ACC112 (cell line): Measurements from ENCODE around the gene DPYSL4.

ENCODE experiments used
- H2AFZ ChIP-seq: fragments of 200-600 bp; sonication (generic); one replicate; pipeline ENCODE4 v1.6.0; 2017; ENCODE audit warnings: antibody characterized with exemption, low read length; ENCODE audit not compliant: unreplicated experiment
- H3K27ac ChIP-seq: fragments of 200-600 bp; sonication (generic); 2 replicates; pipeline ENCODE4 v1.5.1; 2014; ENCODE audit warnings: low read depth, mild to moderate bottlenecking, antibody characterized with exemption, low read length, moderate library complexity
- H3K27me3 ChIP-seq: fragments of 200-600 bp; sonication (generic); 2 replicates; pipeline ENCODE4 v1.6.1; 2014; ENCODE audit warnings: mild to moderate bottlenecking, antibody characterized with exemption, low read length, moderate library complexity, mixed read lengths; ENCODE audit not compliant: insufficient read depth
- H3K36me3 ChIP-seq: fragments of 200-600 bp; sonication (generic); 2 replicates; pipeline ENCODE4 v1.6.1; 2016; ENCODE audit warnings: mild to moderate bottlenecking, antibody characterized with exemption, low read length, moderate library complexity, mixed read lengths; ENCODE audit not compliant: insufficient read depth
- H3K4me1 ChIP-seq: fragments of 200-600 bp; sonication (generic); one replicate; pipeline ENCODE4 v1.6.1; 2016; ENCODE audit warnings: low read length, mixed read lengths; ENCODE audit not compliant: insufficient read depth, unreplicated experiment, control insufficient read depth
- H3K4me3 ChIP-seq: fragments of 200-600 bp; sonication (generic); 2 replicates; pipeline ENCODE4 v1.5.1; 2014; ENCODE audit warnings: mild to moderate bottlenecking, low read depth, low read length
- H3K79me2 ChIP-seq: fragments of 200-600 bp; sonication (generic); one replicate; pipeline ENCODE4 v1.6.0; 2016; ENCODE audit warnings: low read length; ENCODE audit not compliant: control insufficient read depth, unreplicated experiment, insufficient read depth

The DPYSL4 gene

DNA sequence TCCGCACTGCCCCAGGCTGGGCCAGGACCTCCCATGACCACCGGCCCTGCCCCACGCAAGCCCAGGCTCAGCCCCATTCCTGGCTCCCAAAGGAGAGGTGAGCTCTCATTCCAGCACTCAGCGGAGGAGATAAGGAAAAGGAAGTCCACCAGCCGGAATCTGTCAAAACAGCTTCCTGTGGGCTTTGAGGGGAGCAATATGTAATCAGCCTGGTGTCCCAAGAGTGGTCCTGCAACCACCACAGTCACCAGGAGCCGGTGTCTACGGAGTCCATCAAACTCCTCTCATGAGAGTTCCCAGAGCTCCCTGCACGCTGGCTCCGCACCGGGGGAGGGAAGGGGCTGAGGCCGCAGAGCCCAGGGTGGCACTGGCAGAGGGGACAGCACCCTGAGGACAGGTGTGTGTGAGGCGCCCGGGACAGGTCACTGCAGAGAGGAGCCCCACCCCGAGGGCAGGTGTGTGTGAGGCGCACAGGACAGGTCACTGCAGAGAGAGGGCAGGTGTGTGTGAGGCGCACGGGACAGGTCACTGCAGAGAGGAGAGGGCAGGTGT lies 63.2 kb downstream of the DPYSL4 start:
- H3K27ac ChIP-seq, result no peak overlapping the region

DNA sequence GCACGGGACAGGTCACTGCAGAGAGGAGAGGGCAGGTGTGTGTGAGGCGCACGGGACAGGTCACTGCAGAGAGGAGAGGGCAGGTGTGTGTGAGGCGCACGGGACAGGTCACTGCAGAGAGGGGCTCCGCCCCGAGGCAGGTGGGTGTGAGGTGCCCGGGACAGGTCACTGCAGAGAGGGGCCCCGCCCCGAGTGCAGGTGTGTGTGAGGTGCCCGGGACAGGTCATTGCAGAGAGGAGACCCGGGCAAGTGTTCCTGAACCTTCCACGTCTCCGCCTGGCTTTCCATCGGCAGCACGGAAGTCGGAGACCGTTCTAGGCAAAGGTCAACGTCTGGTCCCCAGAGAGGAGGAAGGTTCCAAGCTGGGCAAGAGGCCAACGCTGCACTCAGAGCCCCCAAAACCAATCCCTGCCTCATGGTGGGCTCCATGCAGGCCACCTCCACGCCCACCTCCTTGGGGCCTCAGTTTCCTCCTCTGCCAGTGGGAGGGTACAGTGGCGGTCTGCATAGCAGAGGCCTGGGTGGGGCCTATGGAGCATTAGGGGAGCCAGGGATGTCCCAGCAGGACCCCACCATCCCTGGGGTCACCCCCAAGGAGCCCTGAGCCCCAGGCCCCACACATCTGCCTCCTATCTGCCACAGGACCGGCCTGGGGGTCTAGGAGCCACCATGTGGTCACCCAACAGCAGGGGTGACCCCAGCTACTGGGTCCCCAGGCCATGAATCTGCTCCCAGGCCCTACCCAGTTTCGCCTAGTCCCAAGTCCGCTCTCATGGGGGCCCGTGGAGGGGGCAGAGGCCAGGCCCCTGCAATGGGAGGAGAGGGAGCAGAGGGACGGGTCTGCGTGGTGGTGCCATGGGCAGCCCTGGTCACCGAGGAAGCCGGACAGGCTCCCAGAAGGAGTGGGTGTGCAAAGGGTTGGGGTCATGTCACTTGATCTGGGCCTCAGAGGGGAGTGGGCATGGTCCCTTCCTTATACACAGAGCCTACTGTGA lies 64.0 kb downstream of the DPYSL4 start:
- Histone ChIP-seq H3K79me2 (no peaks in the 10 kb centered on the region), H3K4me3 (no peak overlapping the region), H3K36me3 (no peaks in the 10 kb centered on the region), H3K27me3 (no peaks in the 10 kb centered on the region), H2AFZ (no peak overlapping the region), H3K4me1 (no peaks in the 10 kb centered on the region), H3K27ac (no peak overlapping the region)

More for the DNA sequence above, 63.2 kb downstream of the DPYSL4 start:
- Histone ChIP-seq H2AFZ (no peak overlapping the region), H3K36me3 (no peaks in the 10 kb centered on the region), H3K79me2 (no peaks in the 10 kb centered on the region), H3K27me3 (no peaks in the 10 kb centered on the region), H3K4me3 (no peak overlapping the region), H3K4me1 (no peaks in the 10 kb centered on the region)

DNA sequence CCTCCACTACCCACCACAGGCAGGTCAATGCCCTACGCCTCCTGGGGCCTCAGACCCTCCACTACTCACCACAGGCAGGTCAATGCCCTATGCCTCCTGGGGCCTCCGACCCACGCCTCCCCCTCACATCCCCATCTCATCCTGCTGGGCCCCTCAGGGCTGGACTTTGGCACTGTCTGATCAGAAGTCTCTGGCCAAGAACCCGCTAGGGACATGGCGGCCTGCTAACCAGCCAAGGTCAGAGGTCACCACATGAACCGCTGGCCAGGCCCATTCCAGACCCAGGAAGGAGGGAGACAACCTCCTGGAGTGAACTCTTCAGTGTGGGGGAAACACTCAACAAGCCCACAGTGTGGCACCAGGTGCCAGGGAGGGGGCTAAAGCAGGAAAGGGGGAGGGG lies 65.2 kb downstream of the DPYSL4 start:
- no peak overlapping the region for H3K27ac ChIP-seq
- H3K36me3 ChIP-seq, result no peaks in the 10 kb centered on the region
- no peaks in the 10 kb centered on the region for H3K79me2 ChIP-seq
- H3K4me1 ChIP-seq, result no peaks in the 10 kb centered on the region
- no peak overlapping the region for H3K4me3 ChIP-seq
- no peak overlapping the region for H2AFZ ChIP-seq
- H3K27me3 ChIP-seq, result no peaks in the 10 kb centered on the region

DNA sequence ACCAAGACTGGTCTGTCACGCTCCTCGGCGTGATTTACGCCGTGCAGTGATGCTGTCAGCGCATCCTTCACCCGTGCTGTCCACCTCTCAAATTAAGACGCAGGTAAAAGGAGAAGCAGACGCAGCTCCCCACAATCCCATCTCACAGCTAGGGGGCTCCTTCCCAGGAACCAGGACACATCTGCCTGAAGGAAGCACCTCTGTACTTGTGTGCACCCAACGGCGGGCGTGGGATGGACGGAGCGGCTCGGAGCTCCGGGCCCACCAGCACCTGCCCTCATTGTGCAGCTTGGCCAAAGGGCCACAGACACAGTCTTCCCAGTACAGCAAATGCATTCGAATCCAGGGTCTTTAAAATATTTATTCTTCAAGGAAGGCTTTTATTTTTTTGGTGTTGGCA lies 65.7 kb downstream of the DPYSL4 start:
- H3K4me3 ChIP-seq, result no peak overlapping the region
- no peak overlapping the region for H2AFZ ChIP-seq
- no peaks in the 10 kb centered on the region for H3K27me3 ChIP-seq
- H3K4me1 ChIP-seq, result no peaks in the 10 kb centered on the region
- H3K36me3 ChIP-seq, result no peaks in the 10 kb centered on the region
- H3K79me2 ChIP-seq, result no peaks in the 10 kb centered on the region
- H3K27ac ChIP-seq, result no peak overlapping the region

DNA sequence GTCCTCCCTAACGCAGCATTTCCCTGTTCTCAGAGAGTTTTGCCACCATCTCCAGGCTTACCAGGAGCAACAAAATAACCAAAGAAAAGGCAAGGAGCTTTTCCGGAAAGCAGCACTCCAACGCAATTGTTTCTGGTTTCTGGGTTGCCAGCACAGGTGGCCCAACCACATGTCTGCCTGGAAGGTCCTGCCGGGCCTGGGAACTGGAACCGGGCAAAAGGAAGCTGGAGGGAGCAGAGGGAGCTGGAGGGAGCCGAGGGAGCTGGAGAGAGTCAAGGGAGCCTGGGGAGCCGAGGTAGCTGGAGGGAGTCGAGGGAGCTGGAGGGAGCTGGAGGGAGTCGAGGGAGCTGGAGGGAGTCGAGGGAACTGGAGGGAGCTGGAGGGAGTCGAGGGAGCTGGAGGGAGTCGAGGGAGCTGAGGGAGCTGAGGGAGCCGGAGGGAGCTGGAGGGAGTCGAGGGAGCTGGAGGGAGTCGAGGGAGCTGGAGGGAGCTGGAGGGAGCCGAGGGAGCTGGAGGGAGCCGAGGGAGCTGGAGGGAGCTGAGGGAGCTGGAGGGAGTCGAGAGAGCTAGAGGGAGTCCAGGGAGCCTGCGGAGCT lies 66.4 kb downstream of the DPYSL4 start:
- H3K27me3 ChIP-seq, result no peaks in the 10 kb centered on the region
- no peak overlapping the region for H2AFZ ChIP-seq
- no peak overlapping the region for H3K4me3 ChIP-seq
- H3K79me2 ChIP-seq, result no peaks in the 10 kb centered on the region
- H3K36me3 ChIP-seq, result no peaks in the 10 kb centered on the region
- no peak overlapping the region for H3K27ac ChIP-seq
- H3K4me1 ChIP-seq, result no peaks in the 10 kb centered on the region

DNA sequence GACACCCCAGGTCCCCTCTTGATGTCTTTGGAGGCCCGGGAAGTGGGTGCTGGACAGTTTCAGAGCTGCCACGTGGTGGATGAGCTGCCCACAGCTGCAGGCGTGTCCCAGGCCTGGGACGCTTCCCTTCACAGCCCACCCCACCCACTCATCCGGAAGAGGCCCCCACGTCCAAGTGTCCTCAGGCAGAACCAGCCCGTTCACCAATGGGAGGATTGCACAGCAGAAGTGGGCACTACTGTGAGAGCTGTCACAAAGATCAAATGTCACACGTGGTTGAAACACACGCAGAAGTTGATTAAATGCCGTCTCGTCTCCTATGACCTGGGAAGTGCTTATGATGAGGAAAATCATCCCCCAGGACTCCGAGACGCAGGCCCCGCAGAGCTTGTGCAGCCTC lies 68.1 kb downstream of the DPYSL4 start:
- H3K4me1 ChIP-seq, result no peaks in the 10 kb centered on the region
- no peaks in the 10 kb centered on the region for H3K79me2 ChIP-seq
- H2AFZ ChIP-seq, result no peak overlapping the region
- H3K27me3 ChIP-seq, result no peaks in the 10 kb centered on the region
- no peak overlapping the region for H3K27ac ChIP-seq
- H3K4me3 ChIP-seq, result no peak overlapping the region
- H3K36me3 ChIP-seq, result no peaks in the 10 kb centered on the region
